ENCODE measurements around the gene BECN2.

BECN2 gene

GRCh38 chr1:242002510-242002909, 44.9 kb downstream of the BECN2 start:
- Histone ChIP-seq H3K9me3 (ENCODE audit: insufficient read depth, low read length) (no peaks in the 10 kb centered on the region), H3K9ac (ENCODE audit: low read length) (no peak overlapping the region), H3K4me3 (ENCODE audit: low read length) (no peak overlapping the region), H3K4me1 (ENCODE audit: low read length) (no peaks in the 10 kb centered on the region), H3K36me3 (replicated peaks; ENCODE audit: low read depth, low read length) (no peaks in the 10 kb centered on the region), H2AFZ (ENCODE audit: low read depth, low read length) (no peak overlapping the region), H3K27me3 (ENCODE audit: low read depth, low read length) (0 out of 2 replicates have a peak, but pooled peaks cover 6% of the 10 kb centered on the region), H4K20me1 (ENCODE audit: insufficient read depth, low read length) (no peaks in the 10 kb centered on the region), H3K27ac (ENCODE audit: low read length) (no peak overlapping the region), H3K79me2 (ENCODE audit: low read length) (no peaks in the 10 kb centered on the region), H3K4me2 (ENCODE audit: low read length) (no peak overlapping the region)
- TF ChIP-seq EZH2phosphoT487 (IDR thresholded peaks at IDR 0.05; ENCODE audit: low read depth) = no peak
- TF ChIP-seq CTCF (IDR thresholded peaks at IDR 0.05; ENCODE audit: low read depth, low read length) = no peak

GRCh38 chr1:242004751-242005495, 47.4 kb downstream of the BECN2 start:
- H3K4me2 ChIP-seq (ENCODE audit: low read length) = no peak overlapping the region
- TF ChIP-seq CTCF (IDR thresholded peaks at IDR 0.05; ENCODE audit: low read depth, low read length) (no peak), EZH2phosphoT487 (IDR thresholded peaks at IDR 0.05; ENCODE audit: low read depth) (no peak)

GRCh38 chr1:242005866-242006535, 48.4 kb downstream of the BECN2 start:
- H3K36me3 ChIP-seq (replicated peaks; ENCODE audit: low read depth, low read length) = no peaks in the 10 kb centered on the region
- TF ChIP-seq CTCF (IDR thresholded peaks at IDR 0.05; ENCODE audit: low read depth, low read length) = no peak
- H2AFZ ChIP-seq (ENCODE audit: low read depth, low read length) = no peak overlapping the region
- H3K9ac ChIP-seq (ENCODE audit: low read length) = no peak overlapping the region
- no peaks in the 10 kb centered on the region for H3K79me2 ChIP-seq (ENCODE audit: low read length)
- H4K20me1 ChIP-seq (ENCODE audit: insufficient read depth, low read length) = no peaks in the 10 kb centered on the region
- H3K4me1 ChIP-seq (ENCODE audit: low read length) = no peaks in the 10 kb centered on the region
- H3K27ac ChIP-seq (ENCODE audit: low read length) = no peak overlapping the region
- peaks cover 15% of the 10 kb centered on the region for H3K27me3 ChIP-seq (ENCODE audit: low read depth, low read length)
- H3K9me3 ChIP-seq (ENCODE audit: insufficient read depth, low read length) = no peaks in the 10 kb centered on the region
- no peak overlapping the region for H3K4me2 ChIP-seq (ENCODE audit: low read length)
- no peak overlapping the region for H3K4me3 ChIP-seq (ENCODE audit: low read length)

More at GRCh38 chr1:242004751-242005495, 47.4 kb downstream of the BECN2 start:
- no peak overlapping the region for H3K27ac ChIP-seq (ENCODE audit: low read length)
- H3K79me2 ChIP-seq (ENCODE audit: low read length) = no peaks in the 10 kb centered on the region
- no peak overlapping the region for H2AFZ ChIP-seq (ENCODE audit: low read depth, low read length)
- no peaks in the 10 kb centered on the region for H3K9me3 ChIP-seq (ENCODE audit: insufficient read depth, low read length)
- peaks cover 15% of the 10 kb centered on the region for H3K27me3 ChIP-seq (ENCODE audit: low read depth, low read length)
- H3K9ac ChIP-seq (ENCODE audit: low read length) = no peak overlapping the region
- H3K4me1 ChIP-seq (ENCODE audit: low read length) = no peaks in the 10 kb centered on the region
- H4K20me1 ChIP-seq (ENCODE audit: insufficient read depth, low read length) = no peaks in the 10 kb centered on the region
- no peaks in the 10 kb centered on the region for H3K36me3 ChIP-seq (replicated peaks; ENCODE audit: low read depth, low read length)
- H3K4me3 ChIP-seq (ENCODE audit: low read length) = no peak overlapping the region

GRCh38 chr1:242006976-242007375, 49.4 kb downstream of the BECN2 start:
- Histone ChIP-seq H3K36me3 (replicated peaks; ENCODE audit: low read depth, low read length) (no peaks in the 10 kb centered on the region), H3K4me3 (ENCODE audit: low read length) (no peak overlapping the region), H2AFZ (ENCODE audit: low read depth, low read length) (no peak overlapping the region), H4K20me1 (ENCODE audit: insufficient read depth, low read length) (no peaks in the 10 kb centered on the region), H3K27ac (ENCODE audit: low read length) (no peak overlapping the region), H3K4me2 (ENCODE audit: low read length) (no peak overlapping the region), H3K9me3 (ENCODE audit: insufficient read depth, low read length) (no peaks in the 10 kb centered on the region), H3K9ac (ENCODE audit: low read length) (no peak overlapping the region), H3K4me1 (ENCODE audit: low read length) (no peaks in the 10 kb centered on the region), H3K27me3 (ENCODE audit: low read depth, low read length) (peaks cover 15% of the 10 kb centered on the region), H3K79me2 (ENCODE audit: low read length) (no peaks in the 10 kb centered on the region)
- TF ChIP-seq CTCF (IDR thresholded peaks at IDR 0.05; ENCODE audit: low read depth, low read length) = no peak
- TF ChIP-seq EZH2phosphoT487 (IDR thresholded peaks at IDR 0.05; ENCODE audit: low read depth) = no peak
